SU-DHL-6 (cell line): Measurements from ENCODE around the gene MLH1.

Experiments used
- EZH2phosphoT487 ChIP-seq: fragments of 200-600 bp; sonication (generic), shearing (Covaris generic); conservative IDR thresholded peaks from 2 replicates; pipeline ENCODE4 v1.6.1; 2018; ENCODE audit warnings: mild to moderate bottlenecking, antibody characterized with exemption, low read length, moderate library complexity, mixed read lengths
- TF ChIP-seq, protein P1 (sequence below): fragments of 200-600 bp; sonication (generic); IDR thresholded peaks from one replicate; pipeline ENCODE4 v1.5.1; 2017; ENCODE audit warnings: antibody characterized with exemption, mild to moderate bottlenecking, low read length, moderate library complexity; ENCODE audit not compliant: insufficient read depth, poor library complexity, severe bottlenecking

DNA sequence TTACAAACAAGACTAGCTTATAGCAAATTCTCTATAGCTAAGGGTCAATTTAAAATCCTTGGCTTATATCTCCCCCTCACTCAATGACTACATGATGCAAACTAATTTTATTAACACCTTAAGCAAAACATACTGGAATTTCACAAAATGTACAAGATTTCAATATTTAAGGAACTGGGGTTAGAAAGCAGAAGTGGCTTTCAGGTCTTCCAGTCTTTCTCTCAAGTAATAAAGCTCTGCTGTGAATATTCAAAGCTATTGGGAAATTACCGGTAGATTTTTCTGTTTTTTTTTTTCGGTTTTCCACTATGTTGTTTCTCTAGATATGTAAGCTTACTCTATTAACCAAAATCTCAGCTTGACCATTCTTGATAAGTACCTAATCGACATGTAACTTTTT, 4.3 kb upstream of the MLH1 start:
- TF ChIP-seq, protein P1, sequence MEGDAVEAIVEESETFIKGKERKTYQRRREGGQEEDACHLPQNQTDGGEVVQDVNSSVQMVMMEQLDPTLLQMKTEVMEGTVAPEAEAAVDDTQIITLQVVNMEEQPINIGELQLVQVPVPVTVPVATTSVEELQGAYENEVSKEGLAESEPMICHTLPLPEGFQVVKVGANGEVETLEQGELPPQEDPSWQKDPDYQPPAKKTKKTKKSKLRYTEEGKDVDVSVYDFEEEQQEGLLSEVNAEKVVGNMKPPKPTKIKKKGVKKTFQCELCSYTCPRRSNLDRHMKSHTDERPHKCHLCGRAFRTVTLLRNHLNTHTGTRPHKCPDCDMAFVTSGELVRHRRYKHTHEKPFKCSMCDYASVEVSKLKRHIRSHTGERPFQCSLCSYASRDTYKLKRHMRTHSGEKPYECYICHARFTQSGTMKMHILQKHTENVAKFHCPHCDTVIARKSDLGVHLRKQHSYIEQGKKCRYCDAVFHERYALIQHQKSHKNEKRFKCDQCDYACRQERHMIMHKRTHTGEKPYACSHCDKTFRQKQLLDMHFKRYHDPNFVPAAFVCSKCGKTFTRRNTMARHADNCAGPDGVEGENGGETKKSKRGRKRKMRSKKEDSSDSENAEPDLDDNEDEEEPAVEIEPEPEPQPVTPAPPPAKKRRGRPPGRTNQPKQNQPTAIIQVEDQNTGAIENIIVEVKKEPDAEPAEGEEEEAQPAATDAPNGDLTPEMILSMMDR = no peak
- TF ChIP-seq EZH2phosphoT487 = no peak
